IMR-90 (cell line): ENCODE data around the gene CAMKMT. TPM values are rescaled to one million over a fixed set of nuclear protein-coding genes. Genes with fewer than 3 reads are reported as not detected.

Experiments
- ATAC-seq: fragments of 200-7000 bp; cut with Tn5 transposase; 2 replicates; pipeline ENCODE4 v1.9.1; 2020; ENCODE audit warnings: low read depth, mild to moderate bottlenecking, moderate library complexity
- BruUV-seq: library from RNA; stranded (reverse); fragments of 400-500 nt; replicated peaks from 2 replicates; lab custom pipeline; 2021; lab: Mats Ljungman, UMichigan
- CTCF ChIA-PET: fragments of 300-600 bp; formaldehyde crosslinking; extraction: SDS; loops from one replicate; lab custom pipeline; 2021; ENCODE audit warnings: antibody characterized with exemption; lab: Yijun Ruan, JAX
- POLR2A ChIA-PET: fragments of 300-600 bp; sonication (Branson Sonifier 250); formaldehyde crosslinking; loops from one replicate; lab custom pipeline; 2022; ENCODE audit warnings: antibody characterized with exemption; ENCODE audit not compliant: unreplicated experiment; lab: Charles Lee
- DNase-seq: peaks from one replicate; pipeline ENCODE4 v3.0.0; 2013
- H2AFZ ChIP-seq: replicated peaks from 2 replicates; pipeline ENCODE3; 2013; ENCODE audit warnings: low read length, mild to moderate bottlenecking; ENCODE audit not compliant: poor library complexity
- H2AK5ac ChIP-seq: 2 replicates; pipeline ENCODE4 v1.6.1; 2013; ENCODE audit warnings: low read depth, low read length, inconsistent platforms
- H2AK9ac ChIP-seq: replicated peaks from 2 replicates; pipeline ENCODE3; 2013; ENCODE audit warnings: mild to moderate bottlenecking, low read depth, low read length, moderate library complexity; ENCODE audit not compliant: poor library complexity
- H2BK120ac ChIP-seq: 2 replicates; pipeline ENCODE4 v1.6.1; 2013; ENCODE audit warnings: low read depth, low read length, inconsistent platforms
- H2BK15ac ChIP-seq: 3 replicates; pipeline ENCODE4 v1.6.1; 2013; ENCODE audit warnings: low read depth, low read length, inconsistent platforms
- H2BK20ac ChIP-seq: 2 replicates; pipeline ENCODE4 v1.6.1; 2013; ENCODE audit warnings: low read depth, mild to moderate bottlenecking, inconsistent platforms, low read length, moderate library complexity
- H2BK5ac ChIP-seq: 2 replicates; pipeline ENCODE4 v1.6.1; 2013; ENCODE audit warnings: mild to moderate bottlenecking, low read depth, low read length, inconsistent platforms; ENCODE audit not compliant: poor library complexity, severe bottlenecking
- H3K14ac ChIP-seq: replicated peaks from 2 replicates; pipeline ENCODE4 v1.6.1; 2013; ENCODE audit warnings: low read depth, low read length, inconsistent platforms
- H3K18ac ChIP-seq: 2 replicates; pipeline ENCODE4 v1.6.1; 2013; ENCODE audit warnings: low read depth, low read length, control low read depth
- H3K23ac ChIP-seq: 2 replicates; pipeline ENCODE4 v1.6.1; 2013; ENCODE audit warnings: low read depth, low read length, inconsistent platforms
- H3K27ac ChIP-seq: 2 replicates; pipeline ENCODE4 v1.5.1; 2013; ENCODE audit warnings: mild to moderate bottlenecking, control low read depth, low read length; ENCODE audit not compliant: insufficient read depth
- H3K27me3 ChIP-seq: 2 replicates; pipeline ENCODE4 v1.6.1; 2013; ENCODE audit warnings: low read length; ENCODE audit not compliant: control insufficient read depth, insufficient read depth
- H3K36me3 ChIP-seq: 2 replicates; pipeline ENCODE4 v1.6.1; 2013; ENCODE audit warnings: low read length, mixed read lengths; ENCODE audit not compliant: control insufficient read depth, insufficient read depth
- H3K4ac ChIP-seq: 2 replicates; pipeline ENCODE4 v1.6.1; 2013; ENCODE audit warnings: low read depth, low read length, inconsistent platforms
- H3K4me1 ChIP-seq: 2 replicates; pipeline ENCODE4 v1.6.1; 2013; ENCODE audit warnings: low read length, mixed read lengths; ENCODE audit not compliant: control insufficient read depth, insufficient read depth
- H3K4me2 ChIP-seq: 2 replicates; pipeline ENCODE4 v1.6.1; 2013; ENCODE audit warnings: low read depth, mild to moderate bottlenecking, control low read depth, low read length, moderate library complexity
- H3K4me3 ChIP-seq: 2 replicates; pipeline ENCODE4 v1.5.1; 2013; ENCODE audit warnings: low read depth, mild to moderate bottlenecking, control low read depth, low read length, moderate library complexity; ENCODE audit not compliant: insufficient read depth
- H3K56ac ChIP-seq: 2 replicates; pipeline ENCODE4 v1.6.1; 2013; ENCODE audit warnings: low read length, inconsistent platforms; ENCODE audit not compliant: insufficient read depth; ENCODE audit errors: extremely low read depth
- H3K79me1 ChIP-seq, 2 experiments: 2 replicates each; pipeline ENCODE4 v1.6.1; 2013; ENCODE audit warnings: low read length in 2 of 2, inconsistent platforms in 1 of 2, low read depth in 1 of 2
- H3K9ac ChIP-seq: 2 replicates; pipeline ENCODE4 v1.6.1; 2013; ENCODE audit warnings: low read depth, low read length, control low read depth
- H3K9me1 ChIP-seq: 2 replicates; pipeline ENCODE4 v1.6.1; 2013; ENCODE audit warnings: low read length, inconsistent platforms; ENCODE audit not compliant: insufficient read depth
- H3K9me3 ChIP-seq: 2 replicates; pipeline ENCODE4 v1.6.1; 2013; ENCODE audit warnings: low read length; ENCODE audit not compliant: control insufficient read depth, insufficient read depth
- H4K20me1 ChIP-seq: 2 replicates; pipeline ENCODE4 v1.6.1; 2013; ENCODE audit warnings: low read length, inconsistent platforms; ENCODE audit not compliant: insufficient read depth
- H4K5ac ChIP-seq: 2 replicates; pipeline ENCODE4 v1.6.1; 2013; ENCODE audit warnings: mild to moderate bottlenecking, low read depth, low read length, control low read depth
- H4K8ac ChIP-seq, 2 experiments: 2 replicates each; pipeline ENCODE4 v1.6.1; 2013; ENCODE audit warnings: low read depth in 2 of 2, low read length in 2 of 2, control low read depth in 1 of 2, inconsistent platforms in 1 of 2
- H4K91ac ChIP-seq: 2 replicates; pipeline ENCODE4 v1.6.1; 2013; ENCODE audit warnings: low read depth, low read length, inconsistent platforms; ENCODE audit not compliant: insufficient read depth
- BHLHE40 ChIP-seq: fragments of 150-350 bp; IDR thresholded peaks from 2 replicates; pipeline ENCODE4 v1.6.1; 2016; ENCODE audit warnings: mild to moderate bottlenecking, low read depth, low read length
- CHD1 ChIP-seq: IDR thresholded peaks from 2 replicates; pipeline ENCODE4 v1.6.1; 2012; ENCODE audit warnings: low read depth, low read length, improper control_type of control experiment
- FOS ChIP-seq: fragments of 150-350 bp; IDR thresholded peaks from 2 replicates; pipeline ENCODE4 v1.6.1; 2016; ENCODE audit warnings: low read depth, low read length
- MAFK ChIP-seq: IDR thresholded peaks from 2 replicates; pipeline ENCODE4 v1.6.1; 2012; ENCODE audit warnings: low read depth, low read length, improper control_type of control experiment
- MAZ ChIP-seq: IDR thresholded peaks from 2 replicates; pipeline ENCODE4 v1.6.1; 2012; ENCODE audit warnings: low read depth, mild to moderate bottlenecking, low read length, improper control_type of control experiment, moderate library complexity, borderline replicate concordance
- POLR2A ChIP-seq: IDR thresholded peaks from 2 replicates; pipeline ENCODE4 v1.6.1; 2012; ENCODE audit warnings: mild to moderate bottlenecking, low read depth, low read length
- RCOR1 ChIP-seq: IDR thresholded peaks from 2 replicates; pipeline ENCODE4 v1.6.1; 2012; ENCODE audit warnings: mild to moderate bottlenecking, low read length, improper control_type of control experiment; ENCODE audit not compliant: insufficient replicate concordance
- WGBS, 2 experiments: methylation state at CpG; one replicate each; pipeline versions ENCODE4 v1.1.5 to v1.1.7; 2013; ENCODE audit warnings: missing lambda C conversion rate in 2 of 2; ENCODE audit not compliant: insufficient read length in 1 of 2; ENCODE audit errors: extremely low coverage in 2 of 2; 5-methylcytosine and 5-hydroxymethylcytosine counted together
- dilution Hi-C: fragments of 300-500 bp; cut with HindIII; formaldehyde crosslinking; loops from one replicate; pipeline ENCODE4 v1.14.3; 2018; ENCODE audit warnings: low sequenced_read_pairs; ENCODE audit not compliant: unreplicated experiment
- in situ Hi-C: fragments of 300-500 bp; cut with MboI; formaldehyde crosslinking; loops from 3 replicates; pipeline ENCODE4 v1.14.3; 2019; ENCODE audit warnings: low sequenced_read_pairs, inconsistent platforms, mixed read lengths
- intact Hi-C: fragments of 100-400 bp; cut with micrococcal nuclease; formaldehyde crosslinking; loops from 2 replicates; pipeline ENCODE4 v1.10.0; 2022
- polyA plus RNA-seq, 3 experiments: library from polyadenylated mRNA; depleted of rRNA; stranded (reverse); fragments of >200 nt; gene quantifications; 2 replicates each; pipeline ENCODE4 v1.2.3, GENCODE V29; 2012; ENCODE audit warnings: low replicate concordance in 1 of 3
- total RNA-seq: library from RNA; depleted of rRNA; stranded (reverse); fragments of >200 nt; gene quantifications from 2 replicates; pipeline ENCODE4 v1.2.3, GENCODE V29; 2012
- TF ChIP-seq, protein P1 (sequence below): fragments of 150-350 bp; IDR thresholded peaks from 2 replicates; pipeline ENCODE4 v1.6.1; 2017; ENCODE audit warnings: mild to moderate bottlenecking, antibody characterized with exemption, low read length, low read depth

CAMKMT gene
- total and polyA plus RNA-seq, 2 of the 4 experiments (the other 2 are of a cell fraction): 4.4 to 6.8 TPM

DNA sequence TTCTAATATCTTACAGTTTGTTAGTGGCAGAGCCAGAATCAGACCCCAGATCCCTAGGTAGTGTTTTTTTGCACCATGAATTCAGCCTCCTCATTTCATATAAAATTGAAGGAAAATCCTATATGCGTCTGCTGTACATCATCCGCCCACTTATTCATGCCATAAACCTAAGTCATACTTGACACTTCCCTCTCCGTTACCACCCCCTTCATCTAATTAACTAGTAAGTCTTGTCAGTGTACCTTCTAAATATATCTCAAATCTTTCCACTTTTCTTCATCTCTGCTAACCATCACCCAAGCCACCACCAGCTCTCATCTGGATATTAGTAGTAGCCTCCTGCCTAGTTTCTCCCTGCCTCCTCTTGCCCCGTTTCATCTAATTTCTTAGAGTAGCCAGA, 331.1 kb downstream of the CAMKMT start:
- no peaks in the 10 kb centered on the region for H3K9me3 ChIP-seq
- no peak overlapping the region for H3K9ac ChIP-seq
- H2AK5ac ChIP-seq: no peak overlapping the region
- no TSS peak for BruUV-seq
- H4K20me1 ChIP-seq: no peaks in the 10 kb centered on the region
- H3K23ac ChIP-seq: no peak overlapping the region
- no peaks in the 10 kb centered on the region for H3K4me1 ChIP-seq
- no peak overlapping the region for H3K4me2 ChIP-seq
- H2AK9ac ChIP-seq: no peak overlapping the region
- H2BK120ac ChIP-seq: no peak overlapping the region
- H2BK20ac ChIP-seq: no peak overlapping the region
- no peak overlapping the region for H3K27ac ChIP-seq
- H2BK5ac ChIP-seq: no peak overlapping the region
- no peak overlapping the region for H2BK15ac ChIP-seq
- no peaks in the 10 kb centered on the region for H3K79me1 ChIP-seq
- 86% methylated on average over 2 of the region's 4 CpGs; no CpG with 5 or more reads in 1 of the 2 experiments for WGBS, 2 experiments
- no peaks in the 10 kb centered on the region for H3K27me3 ChIP-seq
- H3K14ac ChIP-seq: no peak overlapping the region
- H4K91ac ChIP-seq: no peak overlapping the region
- H4K5ac ChIP-seq: no peak overlapping the region
- H3K36me3 ChIP-seq: no peaks in the 10 kb centered on the region
- no peak overlapping the region for H3K18ac ChIP-seq
- in situ Hi-C loops (no loop called here), dilution Hi-C loops (no loop called here), intact Hi-C loops (no loop called here)
- TF ChIP-seq MAZ (no peak), CHD1 (no peak), FOS (no peak), BHLHE40 (no peak), RCOR1 (no peak), POLR2A (no peak), MAFK (no peak)
- TF ChIP-seq, protein P1, sequence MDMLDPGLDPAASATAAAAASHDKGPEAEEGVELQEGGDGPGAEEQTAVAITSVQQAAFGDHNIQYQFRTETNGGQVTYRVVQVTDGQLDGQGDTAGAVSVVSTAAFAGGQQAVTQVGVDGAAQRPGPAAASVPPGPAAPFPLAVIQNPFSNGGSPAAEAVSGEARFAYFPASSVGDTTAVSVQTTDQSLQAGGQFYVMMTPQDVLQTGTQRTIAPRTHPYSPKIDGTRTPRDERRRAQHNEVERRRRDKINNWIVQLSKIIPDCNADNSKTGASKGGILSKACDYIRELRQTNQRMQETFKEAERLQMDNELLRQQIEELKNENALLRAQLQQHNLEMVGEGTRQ: no peak
- no peak overlapping the region for H3K56ac ChIP-seq
- ATAC-seq (no peak), DNase-seq (no peak)
- no peak overlapping the region for H4K8ac ChIP-seq
- H3K4me3 ChIP-seq: no peak overlapping the region
- POLR2A ChIA-PET: no interaction called here
- no peak overlapping the region for H3K4ac ChIP-seq
- no peaks in the 10 kb centered on the region for H3K9me1 ChIP-seq
- CTCF ChIA-PET: interaction anchor here (2.3 kb wide), 1 partner anchor 11 kb away, joined by 5 read pairs; no protein-coding TSS in a partner anchor
- H2AFZ ChIP-seq: no peak overlapping the region
